Natural killer cell (primary cell): ENCODE measurements around the gene PFDN4. TPM values are rescaled to one million over a fixed set of nuclear protein-coding genes. Genes with fewer than 3 reads are reported as not detected.
"Not testable (repeated sequence)": the region's sequence is repeated elsewhere in the genome, so short reads cannot be mapped to it uniquely, and the experiment has no call there.

Source experiments
- ATAC-seq, 3 donors: fragments of 150-1000 bp in 2 of 3; fragments of 200-7000 bp in 1 of 3; cut with Tn5 transposase; 1 replicate in 1 of 3; 2 replicates in 2 of 3; pipeline ENCODE4 v1.10.0; 2021; ENCODE audit warnings: mild to moderate bottlenecking in 2 of 3, moderate library complexity in 2 of 3
- DNase-seq, 2 donors: peaks; one replicate each; pipeline versions ENCODE4 v3.0.0 to v3.0.0-alpha.2; 2013 to 2021; ENCODE audit warnings: mixed read lengths in 1 of 2
- H3K27ac ChIP-seq: one replicate; pipeline ENCODE4 v1.5.1; 2013; ENCODE audit warnings: mild to moderate bottlenecking, low read length
- H3K27me3 ChIP-seq: one replicate; pipeline ENCODE4 v1.6.1; 2013; ENCODE audit warnings: low read length; ENCODE audit not compliant: control insufficient read depth, insufficient read depth
- H3K36me3 ChIP-seq: one replicate; pipeline ENCODE4 v1.6.1; 2013; ENCODE audit warnings: low read length; ENCODE audit not compliant: control insufficient read depth, insufficient read depth
- H3K4me1 ChIP-seq: one replicate; pipeline ENCODE4 v1.6.1; 2013; ENCODE audit warnings: low read length; ENCODE audit not compliant: control insufficient read depth, insufficient read depth
- H3K4me3 ChIP-seq: one replicate; pipeline ENCODE4 v1.5.1; 2013; ENCODE audit warnings: low read length
- H3K9me3 ChIP-seq: one replicate; pipeline ENCODE4 v1.6.1; 2013; ENCODE audit warnings: low read length; ENCODE audit not compliant: control insufficient read depth, insufficient read depth
- H3K27ac Mint-ChIP-seq, 2 donors: one replicate each; pipeline ENCODE4 v1.8.0; 2022; ENCODE audit warnings: mild to moderate bottlenecking in 2 of 2, mixed read lengths in 2 of 2, moderate library complexity in 1 of 2
- H3K27me3 Mint-ChIP-seq, 2 donors: one replicate each; pipeline ENCODE4 v1.8.0; 2022; ENCODE audit warnings: low read depth in 2 of 2, mixed read lengths in 2 of 2
- H3K36me3 Mint-ChIP-seq: one replicate; pipeline ENCODE4 v1.8.0; 2022; ENCODE audit warnings: mixed read lengths
- H3K4me1 Mint-ChIP-seq, 2 donors: one replicate each; pipeline ENCODE4 v1.8.0; 2022; ENCODE audit warnings: mixed read lengths in 2 of 2
- H3K4me3 Mint-ChIP-seq: one replicate; pipeline ENCODE4 v1.8.0; 2022; ENCODE audit warnings: mild to moderate bottlenecking, moderate library complexity, mixed read lengths
- H3K9me3 Mint-ChIP-seq, 2 donors: one replicate each; pipeline ENCODE4 v1.8.0; 2022; ENCODE audit warnings: mixed read lengths in 2 of 2
- WGBS: methylation state at CpG from one replicate; pipeline ENCODE4 v1.1.7; 2013; ENCODE audit warnings: missing lambda C conversion rate; ENCODE audit not compliant: insufficient coverage; 5-methylcytosine and 5-hydroxymethylcytosine counted together
- intact Hi-C: fragments of 100-400 bp; cut with micrococcal nuclease; formaldehyde crosslinking; loops from one replicate; pipeline ENCODE4 v1.14.2; 2022
- total RNA-seq, 4 donors: library from RNA; stranded (reverse); fragments of 120-200 nt in 1 of 4; gene quantifications; one replicate each; pipeline versions ENCODE4 v1.2.3 to v1.2.4, GENCODE V29; 2013 to 2022
- TF ChIP-seq, protein P1 (sequence below): fragments of 200-600 bp; IDR thresholded peaks from one replicate; pipeline ENCODE4 v1.8.0; 2022; ENCODE audit warnings: antibody characterized with exemption

PFDN4 gene
- total RNA-seq, 3 donors from 2014 or later (not counting 1 experiment from before 2014, with no cell fraction given): 16.5 to 22.2 (median 17.1) TPM

DNA sequence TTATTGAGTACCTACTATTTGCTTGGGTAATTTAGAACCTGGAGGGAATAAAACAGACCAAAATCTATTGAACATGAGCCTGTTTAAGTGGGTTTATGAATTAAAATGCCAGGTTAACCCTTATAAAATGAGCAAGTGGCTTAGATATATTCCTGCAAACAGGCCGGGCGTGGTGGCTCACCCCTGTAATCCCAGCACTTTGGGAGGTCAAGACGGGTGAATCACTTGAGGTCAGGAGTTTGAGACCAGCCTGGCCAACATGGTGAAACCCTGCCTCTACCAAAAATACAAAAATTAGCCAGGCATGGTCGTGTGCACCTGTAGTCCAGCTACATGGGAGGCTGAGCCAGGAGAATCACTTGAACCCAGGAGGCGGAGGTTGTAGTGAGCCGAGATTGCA, 57.9 kb downstream of the PFDN4 start:
- H3K27ac ChIP-seq, H3K9me3 Mint-ChIP-seq, H3K36me3 ChIP-seq, H3K4me3 ChIP-seq, H3K36me3 Mint-ChIP-seq, H3K9me3 ChIP-seq, H3K4me1 Mint-ChIP-seq, intact Hi-C loops, H3K27me3 ChIP-seq, ATAC-seq, DNase-seq, H3K4me3 Mint-ChIP-seq, H3K27ac Mint-ChIP-seq, H3K4me1 ChIP-seq: not testable (repeated sequence)
- H3K27me3 Mint-ChIP-seq: peaks cover 0 to 56% of the 10 kb centered on the region in 2 donors
- WGBS: 83% methylated on average over 6 of the region's 6 CpGs

DNA sequence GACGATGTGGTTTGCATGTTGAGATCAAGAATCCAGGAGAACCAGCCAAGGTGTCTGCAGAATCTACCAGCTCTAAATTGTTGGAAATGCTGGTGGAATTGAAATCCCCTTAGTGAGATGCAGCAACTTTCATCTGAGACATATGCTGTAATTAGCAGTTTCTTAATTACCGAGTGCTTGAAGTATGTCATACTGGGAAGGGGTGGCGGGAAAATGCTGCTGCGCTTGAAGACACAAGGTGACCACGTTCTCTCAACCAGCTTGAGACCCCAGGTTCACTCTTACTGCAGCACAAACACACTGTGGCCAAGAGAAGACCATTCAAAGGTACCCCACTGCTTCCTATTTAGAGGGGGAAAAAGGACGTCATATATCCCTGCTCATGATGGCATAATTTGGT, 59.0 kb downstream of the PFDN4 start:
- Histone ChIP-seq H3K27me3 (no peaks in the 10 kb centered on the region), H3K9me3 (no peaks in the 10 kb centered on the region), H3K27ac (no peak overlapping the region), H3K4me3 (no peak overlapping the region), H3K4me1 (no peaks in the 10 kb centered on the region), H3K36me3 (no peaks in the 10 kb centered on the region)
- Mint-ChIP-seq H3K27me3 (peaks cover 0 to 55% of the 10 kb centered on the region in 2 donors), H3K9me3 (no peaks in the 10 kb centered on the region), H3K4me1 (no peaks in the 10 kb centered on the region), H3K4me3 (no peak overlapping the region), H3K27ac (no peak overlapping the region), H3K36me3 (no peaks in the 10 kb centered on the region)
- ATAC-seq (no peak), DNase-seq (no peak)
- intact Hi-C loops: no loop called here
- TF ChIP-seq, protein P1, sequence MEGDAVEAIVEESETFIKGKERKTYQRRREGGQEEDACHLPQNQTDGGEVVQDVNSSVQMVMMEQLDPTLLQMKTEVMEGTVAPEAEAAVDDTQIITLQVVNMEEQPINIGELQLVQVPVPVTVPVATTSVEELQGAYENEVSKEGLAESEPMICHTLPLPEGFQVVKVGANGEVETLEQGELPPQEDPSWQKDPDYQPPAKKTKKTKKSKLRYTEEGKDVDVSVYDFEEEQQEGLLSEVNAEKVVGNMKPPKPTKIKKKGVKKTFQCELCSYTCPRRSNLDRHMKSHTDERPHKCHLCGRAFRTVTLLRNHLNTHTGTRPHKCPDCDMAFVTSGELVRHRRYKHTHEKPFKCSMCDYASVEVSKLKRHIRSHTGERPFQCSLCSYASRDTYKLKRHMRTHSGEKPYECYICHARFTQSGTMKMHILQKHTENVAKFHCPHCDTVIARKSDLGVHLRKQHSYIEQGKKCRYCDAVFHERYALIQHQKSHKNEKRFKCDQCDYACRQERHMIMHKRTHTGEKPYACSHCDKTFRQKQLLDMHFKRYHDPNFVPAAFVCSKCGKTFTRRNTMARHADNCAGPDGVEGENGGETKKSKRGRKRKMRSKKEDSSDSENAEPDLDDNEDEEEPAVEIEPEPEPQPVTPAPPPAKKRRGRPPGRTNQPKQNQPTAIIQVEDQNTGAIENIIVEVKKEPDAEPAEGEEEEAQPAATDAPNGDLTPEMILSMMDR: no peak
- WGBS: 86% methylated on average over 6 of the region's 6 CpGs

DNA sequence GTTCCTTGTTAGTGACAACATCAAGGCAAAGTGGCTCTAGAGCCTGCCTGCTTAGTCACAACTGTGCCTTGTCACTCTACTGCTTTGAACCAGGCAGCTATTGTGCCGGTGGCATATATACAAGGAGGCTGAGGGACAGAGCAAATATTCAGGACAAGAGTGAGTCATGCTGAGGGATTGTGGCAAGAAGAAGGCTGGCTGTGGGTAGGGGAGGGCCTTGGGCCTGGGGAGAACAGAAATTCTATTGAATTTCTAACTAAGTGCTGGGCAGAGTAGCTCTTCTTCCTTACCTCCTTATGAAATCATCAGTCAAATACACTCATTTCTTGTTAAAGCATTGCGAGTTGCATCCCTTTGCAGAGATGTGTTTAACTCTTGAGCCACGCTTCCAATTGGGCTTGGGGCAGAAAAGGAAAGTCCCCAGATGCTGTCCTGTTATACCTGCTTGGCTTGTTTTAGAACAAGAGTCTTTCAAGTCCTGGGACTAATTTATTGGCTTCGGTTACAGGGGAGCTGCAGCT, 59.7 kb downstream of the PFDN4 start:
- intact Hi-C loops: no loop called here
- TF ChIP-seq, protein P1: no peak
- Mint-ChIP-seq H3K27me3 (peaks cover under 1 to 52% of the 10 kb centered on the region in 2 donors), H3K9me3 (no peaks in the 10 kb centered on the region), H3K27ac (no peak overlapping the region), H3K4me3 (no peak overlapping the region), H3K36me3 (no peaks in the 10 kb centered on the region), H3K4me1 (no peaks in the 10 kb centered on the region)
- no peaks in the 10 kb centered on the region for H3K27me3 ChIP-seq
- no peaks in the 10 kb centered on the region for H3K9me3 ChIP-seq
- DNase-seq (no peak), ATAC-seq (no peak)
- WGBS: 82% methylated on average over 4 of the region's 4 CpGs
- H3K27ac ChIP-seq: no peak overlapping the region
- no peaks in the 10 kb centered on the region for H3K36me3 ChIP-seq
- no peak overlapping the region for H3K4me3 ChIP-seq
- H3K4me1 ChIP-seq: no peaks in the 10 kb centered on the region

DNA sequence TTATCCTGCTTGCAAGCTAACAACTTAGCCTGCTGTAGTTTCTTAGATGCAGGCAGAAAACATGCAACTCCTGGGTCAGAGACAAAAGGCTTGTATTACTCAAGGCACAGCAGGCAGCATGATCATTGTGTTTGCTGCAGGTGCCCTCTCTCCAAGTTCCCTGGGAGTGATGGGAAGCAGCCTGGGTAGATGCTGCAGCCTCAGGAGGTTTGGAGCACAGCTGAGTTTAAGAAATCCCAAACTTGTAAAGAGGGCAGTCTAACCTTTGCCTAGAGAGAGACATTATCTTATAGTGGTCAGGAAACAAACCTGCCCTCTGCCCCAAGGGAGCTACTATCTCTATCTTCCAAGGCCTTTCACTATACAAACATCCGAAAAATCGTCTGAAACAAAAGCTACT, 61.1 kb downstream of the PFDN4 start:
- DNase-seq (no peak), ATAC-seq (no peak)
- WGBS: 35% methylated on average over 2 of the region's 2 CpGs
- Mint-ChIP-seq H3K9me3 (no peaks in the 10 kb centered on the region), H3K4me1 (no peaks in the 10 kb centered on the region), H3K27ac (no peak overlapping the region), H3K27me3 (peaks cover 3 to 48% of the 10 kb centered on the region in 2 donors), H3K36me3 (no peaks in the 10 kb centered on the region), H3K4me3 (no peak overlapping the region)
- H3K4me1 ChIP-seq: no peaks in the 10 kb centered on the region
- no peaks in the 10 kb centered on the region for H3K27me3 ChIP-seq
- no peak overlapping the region for H3K4me3 ChIP-seq
- no peaks in the 10 kb centered on the region for H3K9me3 ChIP-seq
- H3K27ac ChIP-seq: no peak overlapping the region
- intact Hi-C loops: no loop called here
- TF ChIP-seq, protein P1: no peak
- no peaks in the 10 kb centered on the region for H3K36me3 ChIP-seq

Other genes with a start within 250 kb of the PFDN4 start
- 1 to 10 TPM in 1 of 3 donors, under 1 TPM in 2; 0.31 to 1.2 (median 0.68) TPM for gene BCAS1, start 137.5 kb upstream of the PFDN4 start, total RNA-seq
- gene CYP24A1, start 34.1 kb upstream of the PFDN4 start, total RNA-seq: under 1 TPM in 1 of 3 donors, not detected in 2; 0.12 TPM